NCI-H82 treated with DMSO at 0.1 percent for 48 hours (cell line): ENCODE data around the gene ATAD2B.
A peak's percentile ranks its signal among the peaks of the same experiment; 100 is the strongest.

ENCODE experiments used
- DNase-seq: peaks from one replicate; lab custom pipeline; 2025; ENCODE audit not compliant: unreplicated experiment; lab: John Stamatoyannopoulos, UW

Gene ATAD2B

DNA sequence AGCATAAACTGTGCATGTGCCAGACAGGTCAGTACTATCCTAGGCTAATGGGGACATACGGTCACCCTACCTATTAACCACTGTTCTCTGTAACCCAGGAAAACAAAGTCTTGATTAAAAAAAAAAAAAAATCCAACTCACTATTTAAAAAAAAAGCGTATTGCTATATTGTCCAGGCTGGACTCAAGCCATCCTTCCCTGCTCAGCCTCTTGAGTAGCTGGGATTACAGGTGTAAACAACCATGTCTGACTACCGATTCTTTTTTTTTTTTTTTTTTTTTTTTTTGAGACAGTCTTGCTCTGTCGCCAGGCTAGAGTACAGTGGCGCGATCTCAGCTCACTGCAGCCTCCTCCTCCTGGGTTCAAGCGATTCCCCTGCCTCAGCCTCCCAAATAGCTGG, 11.6 kb downstream of the ATAD2B start:
- DNase-seq = no peak

GRCh38 chr2:23912054-23912453, 14.9 kb downstream of the ATAD2B start:
- DNase-seq = no peak

- DNase-seq = no peak
Measured at GRCh38 chr2:23905155-23905554, 21.8 kb downstream of the ATAD2B start.

GRCh38 chr2:23904692-23905091, 22.2 kb downstream of the ATAD2B start:
- DNase-seq = no peak

- DNase-seq = no peak
Measured at GRCh38 chr2:23904215-23904614, 22.7 kb downstream of the ATAD2B start.

- DNase-seq = no peak
Measured at GRCh38 chr2:23903034-23903433, 23.9 kb downstream of the ATAD2B start.

DNA sequence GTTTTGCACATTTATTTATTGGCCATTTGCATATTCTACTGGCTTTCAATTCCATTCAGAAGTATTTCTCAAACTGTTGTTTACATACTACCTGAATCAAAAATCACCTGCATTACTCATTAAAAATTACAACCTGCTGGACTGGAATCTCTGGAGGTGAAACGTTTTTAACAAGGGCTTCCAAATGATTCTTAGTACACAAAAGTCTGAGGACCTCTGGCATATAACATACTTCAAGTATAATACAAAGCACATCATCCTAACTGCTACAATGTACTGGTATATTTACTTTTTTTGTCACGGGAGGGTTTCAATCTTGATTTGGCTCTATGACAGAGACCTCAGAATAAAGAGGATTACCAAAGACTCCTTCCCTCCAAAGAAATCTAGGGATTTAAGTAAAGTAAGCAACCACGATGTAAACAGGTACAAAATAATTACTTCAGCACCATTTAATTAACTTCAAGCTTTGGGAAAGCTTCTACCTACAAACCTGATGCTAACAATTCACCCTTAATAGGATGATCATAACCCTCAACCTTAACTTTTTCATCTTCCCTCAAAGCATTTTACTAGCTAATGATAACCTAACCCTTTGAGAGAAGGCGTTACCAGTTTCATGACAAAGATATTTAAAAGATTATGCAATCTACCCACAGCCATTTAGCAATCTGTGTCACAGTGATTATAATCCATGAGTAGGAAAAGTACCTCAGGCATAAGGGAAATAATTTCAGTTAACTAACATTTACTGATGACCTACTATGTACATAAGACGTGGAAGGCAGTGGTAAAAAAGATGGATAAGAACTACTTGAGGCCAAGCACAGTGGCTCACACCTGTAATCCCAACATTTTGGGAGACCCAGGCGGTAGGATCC, 24.7 kb downstream of the ATAD2B start:
- peak; percentile 55 for DNase-seq

DNA sequence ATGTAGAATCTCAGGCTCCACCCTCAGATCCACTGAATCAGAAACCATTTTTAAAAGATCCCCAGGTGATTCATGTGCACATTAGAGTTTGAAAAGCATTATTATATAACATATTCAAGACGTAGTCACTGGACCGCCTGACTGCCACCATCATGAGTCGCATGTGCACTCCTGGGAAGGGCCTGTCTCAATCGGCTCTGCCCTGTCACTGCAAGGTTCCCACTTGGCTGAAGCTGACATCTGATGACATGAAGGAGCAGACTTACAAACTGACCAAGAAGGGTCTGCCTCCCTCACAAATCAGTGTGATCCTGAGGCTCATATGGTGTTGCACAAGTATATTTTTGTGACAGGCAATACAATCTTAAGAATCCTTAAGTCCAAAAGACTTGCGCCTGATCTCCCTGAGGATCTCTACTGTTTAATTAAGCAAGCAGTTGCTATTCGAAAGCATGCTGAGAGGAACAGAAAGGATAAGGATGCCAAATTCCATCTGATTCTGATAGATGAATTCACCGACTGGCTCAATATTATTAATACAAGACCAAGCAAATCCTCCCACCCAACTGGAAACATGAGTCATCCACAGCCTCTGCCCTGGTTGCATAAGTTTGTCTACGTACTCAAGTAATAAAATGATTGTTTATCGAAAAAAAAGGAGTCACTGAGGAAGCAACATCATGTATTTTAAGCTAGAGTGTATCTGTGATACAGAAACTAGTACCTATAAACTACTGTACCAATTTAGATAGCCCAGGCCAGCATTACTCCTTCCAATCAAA, 26.2 kb downstream of the ATAD2B start:
- no peak for DNase-seq

DNA sequence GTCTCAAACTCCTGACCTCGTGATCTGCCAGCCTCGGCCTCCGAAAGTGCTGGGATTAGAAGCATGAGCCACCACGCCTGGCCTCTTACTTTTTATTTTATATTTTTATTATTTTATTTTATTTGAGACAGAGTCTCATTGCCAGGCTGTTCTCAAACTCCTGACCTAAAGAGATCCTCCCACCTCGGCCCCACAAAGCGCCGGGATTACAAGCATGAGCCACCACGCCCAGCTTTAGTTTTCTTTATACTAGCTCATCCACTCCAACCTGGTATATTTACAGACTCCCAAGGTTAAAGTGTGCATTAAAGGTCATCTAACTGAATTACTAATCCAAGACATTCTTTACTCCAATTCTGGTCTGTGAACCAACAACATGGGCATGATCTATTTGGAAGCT, 26.8 kb downstream of the ATAD2B start:
- DNase-seq = no peak

DNA sequence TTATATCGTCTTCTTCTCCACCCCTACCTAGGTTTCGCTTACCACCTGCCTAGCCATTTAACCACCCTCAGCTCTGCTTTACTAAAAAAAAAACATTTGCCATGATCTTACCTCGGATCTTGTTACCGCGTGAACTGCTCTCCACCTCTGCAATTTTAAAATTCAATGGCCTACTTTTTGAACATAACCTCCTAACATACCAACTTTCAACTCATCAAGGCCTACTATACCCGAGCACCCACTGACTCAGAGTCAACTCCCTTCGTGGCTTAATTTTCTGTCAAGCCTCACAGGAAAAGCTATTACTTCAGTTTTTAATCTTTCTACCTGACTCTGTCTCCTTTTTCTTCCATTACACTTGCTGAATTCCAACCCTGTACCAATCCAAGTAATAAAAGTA, 55.7 kb downstream of the ATAD2B start:
- no peak for DNase-seq

GRCh38 chr2:23867449-23867848, 59.5 kb downstream of the ATAD2B start:
- DNase-seq = no peak

DNA sequence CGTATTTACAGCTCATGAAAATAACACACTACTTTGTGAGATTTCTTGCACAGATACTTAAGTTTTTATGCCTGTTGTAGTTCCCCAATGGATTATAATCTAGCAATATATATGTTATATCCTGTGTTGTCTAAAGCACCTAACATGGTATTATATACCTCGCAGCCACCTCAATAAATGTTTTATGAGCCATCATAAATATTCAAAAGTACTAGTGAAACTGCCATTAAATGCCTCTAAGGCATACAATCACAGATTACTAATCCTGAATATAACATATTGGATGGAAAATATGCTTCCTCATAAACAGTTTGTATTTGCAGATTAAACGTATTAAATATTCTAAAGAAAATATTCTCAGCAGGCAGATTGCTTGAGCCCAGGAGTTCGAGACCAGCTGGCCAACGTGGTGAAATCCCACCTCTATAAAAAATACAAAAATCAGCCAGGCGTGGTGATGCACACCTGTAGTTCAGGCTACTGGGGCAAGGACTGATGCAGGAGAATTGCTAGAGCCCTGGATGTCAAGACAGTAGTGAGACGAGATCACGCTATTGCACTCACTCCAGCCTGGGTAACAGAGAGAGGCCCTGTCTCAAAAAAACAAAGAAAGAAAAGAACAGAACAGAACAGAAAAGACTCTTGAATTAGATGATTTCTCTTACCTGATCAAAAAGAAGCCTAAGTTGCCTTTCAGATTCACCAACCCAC, 64.1 kb downstream of the ATAD2B start:
- no peak for DNase-seq

DNA sequence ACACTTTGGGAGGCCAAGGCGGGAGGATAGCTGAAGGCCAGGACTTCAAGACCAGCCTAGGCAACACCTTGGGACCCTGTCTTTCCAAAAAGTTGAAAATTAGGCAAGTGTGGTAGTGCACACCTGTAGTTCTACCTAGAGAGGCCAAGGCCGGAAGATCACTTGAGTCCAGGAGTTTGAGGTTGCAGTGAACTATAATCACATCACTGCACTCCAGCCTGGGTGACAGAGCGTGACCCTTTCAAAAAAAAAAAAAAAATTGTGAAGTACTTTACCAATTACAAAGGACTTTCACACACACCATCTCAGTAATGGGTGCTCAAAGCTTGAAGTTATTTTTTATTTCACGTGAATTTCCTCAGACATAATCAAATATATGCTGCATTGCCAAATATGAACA, 65.0 kb downstream of the ATAD2B start:
- DNase-seq = no peak

GRCh38 chr2:23859983-23860382, 66.9 kb downstream of the ATAD2B start:
- no peak for DNase-seq

DNA sequence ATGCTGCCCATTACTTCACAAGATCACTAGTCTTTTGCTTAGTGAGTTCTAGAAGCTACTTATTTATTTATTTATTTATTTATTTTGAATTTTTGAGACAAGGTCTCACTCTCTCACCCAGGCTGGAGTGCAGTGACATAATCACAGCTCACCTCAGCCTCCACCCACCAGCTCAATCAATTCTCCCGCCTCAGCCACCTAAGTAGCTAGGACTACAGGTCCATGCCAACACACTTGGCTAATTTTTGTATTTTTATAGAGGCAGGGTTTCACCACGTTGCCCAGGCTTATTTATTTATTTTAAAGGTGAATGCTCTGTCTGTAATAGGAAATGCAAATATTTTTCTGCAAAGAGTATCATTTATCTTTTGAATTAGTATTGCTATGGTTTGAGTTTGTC, 67.7 kb downstream of the ATAD2B start:
- no peak for DNase-seq

DNA sequence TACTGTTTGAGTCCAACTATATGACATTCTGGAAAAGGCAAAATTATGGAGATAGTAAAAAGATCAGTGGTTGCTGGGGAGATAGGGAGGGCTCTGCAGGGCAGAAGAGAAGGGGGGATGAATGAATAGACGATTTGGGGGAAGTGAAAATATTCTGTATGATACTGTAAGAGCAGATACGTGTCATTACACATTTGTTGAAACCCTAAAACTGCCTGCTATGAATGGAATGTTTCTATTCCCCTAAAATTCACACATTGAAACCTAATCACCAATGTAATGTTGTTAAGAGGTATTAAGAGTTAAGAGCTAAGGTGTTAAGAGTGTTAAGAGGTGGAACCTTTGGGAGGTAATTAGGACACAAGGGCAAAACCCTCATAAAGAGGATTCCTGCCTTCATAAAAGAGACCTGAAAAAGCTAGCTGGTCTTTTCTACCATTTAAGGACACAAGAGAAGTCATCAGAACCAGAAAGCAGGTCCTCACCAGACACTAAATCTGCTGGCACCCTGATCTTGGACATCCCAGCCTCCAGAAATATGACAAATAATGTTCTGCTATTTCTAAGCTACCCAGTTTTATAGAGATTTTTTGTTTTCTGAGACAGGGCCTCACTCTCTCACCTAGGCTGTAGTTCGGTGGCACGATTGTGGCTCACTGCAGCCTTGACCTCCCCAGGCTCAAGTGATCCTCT, 76.2 kb downstream of the ATAD2B start:
- no peak for DNase-seq

DNA sequence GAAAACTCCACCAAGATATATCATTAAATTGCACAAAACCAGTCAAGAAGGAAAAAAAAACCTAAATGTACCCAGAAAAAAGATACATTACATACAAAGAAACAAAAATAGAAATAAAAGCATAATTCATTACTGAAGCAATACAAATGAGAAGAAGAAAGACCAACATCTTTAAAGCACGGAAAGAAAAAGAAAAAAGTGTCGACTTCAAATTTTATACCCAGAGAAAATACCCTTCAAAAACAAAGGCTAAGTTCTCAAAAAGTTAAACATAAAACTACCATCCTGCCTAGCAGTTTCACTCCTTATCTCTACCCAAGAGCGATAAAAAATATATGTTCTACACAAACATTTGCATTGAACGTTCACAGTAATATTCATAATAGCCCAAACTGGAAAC, 82.0 kb downstream of the ATAD2B start:
- DNase-seq = no peak

- no peak for DNase-seq
Measured at GRCh38 chr2:23843051-23843976, 83.6 kb downstream of the ATAD2B start.

DNA sequence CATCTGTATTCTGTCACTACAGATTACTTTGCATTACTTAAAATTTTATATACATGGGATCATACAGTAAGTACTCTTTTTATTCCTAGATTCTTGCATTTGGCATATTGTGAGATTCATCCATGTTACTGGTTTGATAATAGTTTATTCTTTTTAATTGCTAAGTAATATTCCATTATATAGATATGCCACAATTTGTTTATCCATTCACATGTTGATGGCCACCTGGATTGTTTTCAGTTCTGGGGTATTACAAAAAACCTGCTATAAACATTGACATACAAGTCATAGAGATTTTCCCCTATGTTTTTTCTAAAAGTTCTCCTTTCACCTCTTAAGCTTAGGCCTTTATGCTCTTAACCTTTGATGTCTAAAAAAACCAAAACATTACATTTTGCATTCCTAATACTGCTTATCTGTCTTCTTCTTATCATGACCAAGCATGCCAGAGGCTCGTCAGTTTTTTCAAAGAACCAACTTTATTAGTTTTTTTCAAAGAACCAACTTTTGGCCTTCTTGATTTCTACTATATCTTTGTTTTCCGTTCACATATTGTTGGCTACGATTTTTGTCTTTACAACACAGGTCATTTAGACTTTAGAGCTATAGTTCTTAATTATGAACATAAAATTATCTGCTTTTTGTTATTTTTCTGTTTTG, 86.9 kb downstream of the ATAD2B start:
- no peak for DNase-seq

GRCh38 chr2:23838996-23839395, 87.9 kb downstream of the ATAD2B start:
- DNase-seq = no peak
